HTERT RPE-1 (cell line): Measurements from ENCODE around the gene ISM2.
"Not testable (repeated sequence)": the region's sequence is repeated elsewhere in the genome, so short reads cannot be mapped to it uniquely, and the experiment has no call there.

Experiments used
- in situ Hi-C: fragments of 300-500 bp; cut with MboI; formaldehyde crosslinking; loops from 4 replicates; pipeline ENCODE4 v1.14.3; 2020; ENCODE audit warnings: low sequenced_read_pairs

ISM2 gene

GRCh38 chr14:77498120-77498979 lies at the start of gene ISM2:
Gene ISM2, minus strand, starts transcription at chr14:77498816. Its CDS starts 23 bp downstream, at chr14:77498793.
- in situ Hi-C loops, result no loop called here

- in situ Hi-C loops, result no loop called here
These were observed 49.0 kb upstream of the ISM2 start for GRCh38 chr14:77547512-77548180.

GRCh38 chr14:77545171-77545570 lies 46.6 kb upstream of the ISM2 start:
- in situ Hi-C loops, result not testable (repeated sequence)

- in situ Hi-C loops, result no loop called here
These were observed 46.0 kb upstream of the ISM2 start for GRCh38 chr14:77544571-77544970.

GRCh38 chr14:77543637-77544334 lies 45.2 kb upstream of the ISM2 start:
- in situ Hi-C loops, result no loop called here

- in situ Hi-C loops, result no loop called here
These were observed 44.6 kb upstream of the ISM2 start for GRCh38 chr14:77543240-77543551.

- in situ Hi-C loops, result no loop called here
These were observed 44.0 kb upstream of the ISM2 start for GRCh38 chr14:77542421-77543239.

- in situ Hi-C loops, result no loop called here
These were observed 43.3 kb upstream of the ISM2 start for GRCh38 chr14:77541905-77542304.

- in situ Hi-C loops, result not testable (repeated sequence)
These were observed 38.3 kb upstream of the ISM2 start for GRCh38 chr14:77536951-77537350.

- in situ Hi-C loops, result no loop called here
These were observed 32.5 kb upstream of the ISM2 start for GRCh38 chr14:77531071-77531470.

GRCh38 chr14:77529963-77530362 lies 31.3 kb upstream of the ISM2 start:
- in situ Hi-C loops, result no loop called here

- in situ Hi-C loops, result no loop called here
These were observed 30.6 kb upstream of the ISM2 start for GRCh38 chr14:77529213-77529612.

- in situ Hi-C loops, result not testable (repeated sequence)
These were observed 30.1 kb upstream of the ISM2 start for GRCh38 chr14:77528701-77529100.

GRCh38 chr14:77526266-77526665 lies 27.6 kb upstream of the ISM2 start:
- in situ Hi-C loops, result no loop called here

GRCh38 chr14:77524536-77524935 lies 25.9 kb upstream of the ISM2 start:
- in situ Hi-C loops, result no loop called here

GRCh38 chr14:77523109-77523508 lies 24.5 kb upstream of the ISM2 start:
- in situ Hi-C loops, result no loop called here

- in situ Hi-C loops, result no loop called here
These were observed 21.9 kb upstream of the ISM2 start for GRCh38 chr14:77520555-77520954.

- in situ Hi-C loops, result no loop called here
These were observed 17.5 kb upstream of the ISM2 start for GRCh38 chr14:77516126-77516525.

GRCh38 chr14:77511486-77512162 lies 13.0 kb upstream of the ISM2 start:
- in situ Hi-C loops, result no loop called here

- in situ Hi-C loops, result no loop called here
These were observed 10.8 kb upstream of the ISM2 start for GRCh38 chr14:77509366-77509765.
